GM23248 (cell line): ENCODE measurements around the gene APBA2. TPM values are rescaled to one million over a fixed set of nuclear protein-coding genes. Genes with fewer than 3 reads are reported as not detected.

ENCODE experiments used
- DNase-seq: peaks from one replicate; pipeline ENCODE4 v3.0.0-alpha.2; 2015
- H2AFZ ChIP-seq: fragments of 200-600 bp; sonication (generic); 2 replicates; pipeline ENCODE4 v1.6.1; 2016; ENCODE audit warnings: antibody characterized with exemption
- H3F3A ChIP-seq: fragments of 200-600 bp; sonication (generic); 2 replicates; pipeline ENCODE4 v1.6.1; 2016; ENCODE audit warnings: mild to moderate bottlenecking, antibody characterized with exemption, mixed run types; ENCODE audit not compliant: insufficient read depth
- H3K27ac ChIP-seq: fragments of 200-600 bp; sonication (generic); 2 replicates; pipeline ENCODE4 v1.5.1; 2016; ENCODE audit warnings: mild to moderate bottlenecking
- H3K27me3 ChIP-seq: fragments of 200-600 bp; sonication (generic); replicated peaks from 2 replicates; pipeline ENCODE4 v1.6.1; 2016; ENCODE audit warnings: mild to moderate bottlenecking; ENCODE audit not compliant: insufficient read depth
- H3K36me3 ChIP-seq: fragments of 200-600 bp; sonication (generic); 2 replicates; pipeline ENCODE4 v1.6.1; 2016; ENCODE audit warnings: low read depth, mild to moderate bottlenecking
- H3K4me1 ChIP-seq: fragments of 200-600 bp; sonication (generic); 2 replicates; pipeline ENCODE4 v1.6.1; 2016; ENCODE audit warnings: mild to moderate bottlenecking; ENCODE audit not compliant: insufficient read depth
- H3K4me2 ChIP-seq: fragments of 200-600 bp; sonication (generic); one replicate; pipeline ENCODE4 v1.6.1; 2016; ENCODE audit warnings: mild to moderate bottlenecking; ENCODE audit not compliant: unreplicated experiment
- H3K4me3 ChIP-seq: fragments of 200-600 bp; sonication (generic); 2 replicates; pipeline ENCODE4 v1.5.1; 2016; ENCODE audit warnings: mild to moderate bottlenecking
- H3K79me2 ChIP-seq: fragments of 200-600 bp; sonication (generic); 2 replicates; pipeline ENCODE4 v1.6.1; 2016; ENCODE audit warnings: mild to moderate bottlenecking; ENCODE audit not compliant: insufficient read depth
- H3K9ac ChIP-seq: fragments of 200-600 bp; sonication (generic); 2 replicates; pipeline ENCODE4 v1.6.1; 2016; ENCODE audit warnings: mild to moderate bottlenecking
- H3K9me2 ChIP-seq: fragments of 200-600 bp; sonication (generic); 2 replicates; pipeline ENCODE4 v1.6.1; 2016; ENCODE audit warnings: mixed run types, mild to moderate bottlenecking, moderate library complexity; ENCODE audit not compliant: insufficient read depth
- H3K9me3 ChIP-seq: fragments of 200-600 bp; sonication (generic); one replicate; pipeline ENCODE4 v1.6.1; 2017; ENCODE audit warnings: low read depth
- H4K20me1 ChIP-seq: fragments of 200-600 bp; sonication (generic); 2 replicates; pipeline ENCODE4 v1.6.0; 2016; ENCODE audit not compliant: insufficient read depth
- EZH2 ChIP-seq: fragments of 200-600 bp; sonication (generic); IDR thresholded peaks from 2 replicates; pipeline ENCODE4 v1.6.1; 2018; ENCODE audit warnings: antibody characterized with exemption, mild to moderate bottlenecking; ENCODE audit not compliant: insufficient read depth, poor library complexity, severe bottlenecking
- EZH2phosphoT487 ChIP-seq: fragments of 200-600 bp; sonication (generic); IDR thresholded peaks from 2 replicates; pipeline ENCODE4 v1.6.1; 2018; ENCODE audit warnings: antibody characterized with exemption, moderate library complexity, mild to moderate bottlenecking, low read depth; ENCODE audit not compliant: insufficient read depth
- WGBS, 2 experiments: methylation state at CpG; one replicate each; pipeline ENCODE4 v1.1.6; 2015 to 2017; ENCODE audit warnings: low lambda C conversion rate in 2 of 2, low coverage in 1 of 2; ENCODE audit errors: missing lambda C conversion rate in 2 of 2; 5-methylcytosine and 5-hydroxymethylcytosine counted together
- in situ Hi-C: fragments of 300-500 bp; cut with MboI; formaldehyde crosslinking; loops from 2 replicates; pipeline ENCODE4 v1.15.0; 2020
- polyA plus RNA-seq: library from polyadenylated mRNA; unstranded; fragments of >200 nt; fragmentation: Nextera tagmentation; extraction: Ambion mirVana; gene quantifications from 2 replicates; pipeline ENCODE4 v1.2.1, GENCODE V29; 2016
- total RNA-seq: library from RNA; depleted of rRNA; stranded (reverse); fragments of >200 nt; shearing (Covaris generic); gene quantifications from 2 replicates; pipeline ENCODE4 v1.2.3, GENCODE V29; 2014

The APBA2 gene
- total and polyA plus RNA-seq, 2 experiments from 2014 or later, result 0.23 to 0.65 TPM

DNA sequence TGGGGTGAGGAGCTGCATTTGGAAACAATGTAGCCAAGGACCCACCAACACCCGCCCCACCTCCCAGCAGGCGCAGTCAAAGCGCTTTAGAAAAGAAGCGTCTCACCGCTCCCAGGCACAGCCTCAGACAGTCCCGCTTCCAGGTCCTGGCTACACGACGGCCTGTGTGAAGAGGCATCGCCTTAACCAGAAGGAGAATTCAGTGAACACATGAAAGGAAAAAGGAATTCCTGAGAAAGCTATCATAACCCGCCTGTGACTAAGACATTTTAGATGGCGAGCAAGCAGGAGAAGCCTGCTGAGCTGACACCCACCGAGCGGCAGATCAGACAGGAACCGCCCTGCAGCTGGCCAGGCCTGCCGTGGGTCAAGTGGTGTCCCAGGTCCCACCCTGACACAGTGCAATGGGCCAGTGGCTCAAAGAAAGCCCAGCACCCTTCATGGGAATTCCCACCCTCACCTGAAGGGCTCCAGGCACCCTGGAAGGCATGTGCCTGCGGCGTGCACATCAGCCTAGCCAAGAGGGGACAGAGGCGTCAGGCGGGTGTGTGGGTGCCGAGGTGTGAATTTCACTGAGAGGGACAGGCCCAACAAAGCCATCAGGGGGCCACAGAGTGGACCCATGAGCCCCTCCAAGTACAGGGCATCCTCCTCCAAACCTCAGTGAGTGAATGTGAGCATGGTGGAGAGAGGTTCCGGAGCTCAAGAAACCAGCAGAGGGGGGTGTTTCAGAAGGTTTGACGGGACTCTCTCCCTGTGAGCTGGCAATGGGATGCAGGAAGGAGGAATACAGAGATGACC lies 239.0 kb downstream of the APBA2 start:
- Histone ChIP-seq H3K27ac (no peak overlapping the region), H3F3A (no peaks in the 10 kb centered on the region), H3K27me3 (no peaks in the 10 kb centered on the region), H3K9me2 (no peaks in the 10 kb centered on the region), H3K4me3 (no peak overlapping the region), H3K79me2 (no peaks in the 10 kb centered on the region), H3K9ac (no peak overlapping the region), H3K4me2 (no peak overlapping the region), H3K36me3 (no peaks in the 10 kb centered on the region), H3K9me3 (no peaks in the 10 kb centered on the region), H4K20me1 (no peaks in the 10 kb centered on the region), H3K4me1 (no peaks in the 10 kb centered on the region), H2AFZ (no peak overlapping the region)
- in situ Hi-C loops, result no loop called here
- WGBS, 2 experiments, result 47 to 51% methylated on average over 22 of the region's 22 CpGs
- no peak for TF ChIP-seq EZH2
- no peak for TF ChIP-seq EZH2phosphoT487
- DNase-seq, result peak; percentile 39

DNA sequence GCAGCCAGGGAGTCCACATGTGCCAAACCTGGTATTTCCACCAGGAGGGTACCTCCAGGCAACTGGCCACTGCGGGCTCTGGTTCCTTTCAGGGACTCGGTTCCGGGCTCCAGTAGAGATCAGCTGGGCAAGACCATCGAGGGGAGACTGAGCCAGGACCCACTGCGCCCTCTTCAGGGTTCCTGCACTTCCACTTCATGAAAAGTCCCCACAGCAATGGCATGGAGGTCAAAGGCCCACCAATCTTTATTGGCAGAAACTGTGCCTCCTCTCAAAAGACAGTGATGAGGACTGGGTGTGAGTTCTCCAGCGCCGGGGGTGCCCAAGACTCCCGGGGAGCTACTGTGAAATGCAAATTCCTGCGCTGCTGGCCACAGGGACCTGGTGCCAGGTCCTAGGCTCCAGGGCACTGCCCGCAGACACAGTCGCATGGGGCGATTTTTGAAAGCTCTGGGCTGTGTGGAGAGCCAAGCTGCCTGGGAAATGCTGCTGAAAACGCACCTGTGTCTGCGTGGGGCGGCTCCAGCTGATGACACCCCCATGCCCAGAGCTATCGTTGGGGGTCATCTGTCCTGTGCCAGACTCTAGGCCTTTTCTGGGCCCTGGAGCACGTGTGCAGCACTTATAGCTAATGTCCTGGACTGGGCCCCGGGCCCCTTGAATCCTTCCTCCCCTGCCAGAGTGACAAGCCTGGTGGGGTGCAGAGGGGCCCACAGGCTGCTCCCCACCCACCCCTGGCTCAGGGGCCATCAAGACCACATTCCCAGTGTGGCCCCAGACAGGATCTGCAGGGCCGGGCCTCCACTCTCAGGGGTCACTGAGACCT lies 239.8 kb downstream of the APBA2 start:
- Histone ChIP-seq H3K9ac (no peak overlapping the region), H3K79me2 (no peaks in the 10 kb centered on the region), H3F3A (no peaks in the 10 kb centered on the region), H2AFZ (no peak overlapping the region), H3K27ac (no peak overlapping the region), H3K9me2 (no peaks in the 10 kb centered on the region), H4K20me1 (no peaks in the 10 kb centered on the region), H3K4me2 (no peak overlapping the region), H3K27me3 (peaks cover 3% of the 10 kb centered on the region; the same call in 1 of the 2 replicates), H3K9me3 (no peaks in the 10 kb centered on the region), H3K4me3 (no peak overlapping the region), H3K4me1 (no peaks in the 10 kb centered on the region), H3K36me3 (no peaks in the 10 kb centered on the region)
- no peak for TF ChIP-seq EZH2
- DNase-seq, result no peak
- in situ Hi-C loops, result no loop called here
- WGBS, 2 experiments, result 61 to 69% methylated on average over 19 of the region's 19 CpGs

DNA sequence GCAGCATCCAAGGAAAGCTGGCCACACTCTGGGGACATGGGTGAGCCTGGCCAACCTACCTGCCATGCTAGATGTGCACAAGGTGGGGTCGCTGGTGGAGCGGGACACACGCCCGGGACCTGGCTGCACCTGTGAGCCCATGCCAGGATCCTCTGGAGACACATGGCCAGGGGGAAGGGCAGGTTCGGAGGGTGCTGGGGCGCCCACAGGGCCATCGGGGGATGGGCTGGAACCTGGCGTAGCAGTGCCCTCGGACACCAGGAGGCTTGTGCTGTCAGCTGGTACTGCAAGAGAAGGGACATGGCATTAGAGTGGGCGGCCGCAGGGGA lies 240.4 kb downstream of the APBA2 start:
- no peaks in the 10 kb centered on the region for H3K36me3 ChIP-seq
- H3K9me2 ChIP-seq, result no peaks in the 10 kb centered on the region
- WGBS, 2 experiments, result 58 to 68% methylated on average over 10 to 11 of the region's 11 CpGs
- H3K9me3 ChIP-seq, result no peaks in the 10 kb centered on the region
- H4K20me1 ChIP-seq, result no peaks in the 10 kb centered on the region
- no peaks in the 10 kb centered on the region for H3F3A ChIP-seq
- in situ Hi-C loops, result no loop called here
- no peak overlapping the region for H3K27ac ChIP-seq
- H3K79me2 ChIP-seq, result no peaks in the 10 kb centered on the region
- no peak overlapping the region for H3K9ac ChIP-seq
- no peak for TF ChIP-seq EZH2phosphoT487
- no peak for TF ChIP-seq EZH2
- no peak overlapping the region for H2AFZ ChIP-seq
- no peak for DNase-seq
- no peaks in the 10 kb centered on the region for H3K4me1 ChIP-seq
- H3K4me3 ChIP-seq, result no peak overlapping the region
- H3K27me3 ChIP-seq, result peaks cover 3% of the 10 kb centered on the region; the same call in 1 of the 2 replicates
- H3K4me2 ChIP-seq, result no peak overlapping the region

DNA sequence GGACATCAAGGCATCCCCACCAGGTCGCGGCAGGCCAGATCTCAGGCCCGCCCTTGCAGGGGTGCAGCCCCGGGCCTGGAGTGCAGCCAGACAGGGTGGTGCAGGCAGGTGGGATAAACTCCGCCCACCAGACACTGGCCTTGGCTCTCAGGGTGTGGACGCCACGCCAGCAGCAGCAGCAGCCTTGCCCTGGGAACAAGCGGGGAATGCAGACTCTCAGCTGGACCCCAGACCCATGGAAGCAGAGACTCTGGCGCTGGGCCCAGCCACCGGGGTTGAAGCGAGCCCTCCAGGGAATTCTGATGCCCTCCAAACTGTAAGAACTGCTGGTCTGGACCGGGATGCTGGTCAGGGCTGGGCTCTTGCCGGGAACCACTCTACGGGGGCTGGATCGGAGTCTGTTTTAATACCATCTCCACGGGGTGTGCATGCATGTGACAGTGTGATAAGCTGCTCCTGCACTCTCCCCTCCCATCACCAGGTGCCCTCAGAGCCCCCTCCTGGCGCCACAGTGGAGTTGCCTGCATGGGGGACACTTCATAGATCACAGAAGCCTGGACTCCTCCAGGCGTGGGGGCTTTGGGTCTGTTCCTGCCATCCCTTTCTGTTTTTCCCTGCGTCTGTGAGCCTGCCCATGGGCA lies 241.2 kb downstream of the APBA2 start:
- H2AFZ ChIP-seq, result no peak overlapping the region
- no peak for DNase-seq
- H3F3A ChIP-seq, result no peaks in the 10 kb centered on the region
- H3K4me1 ChIP-seq, result no peaks in the 10 kb centered on the region
- no peaks in the 10 kb centered on the region for H3K9me2 ChIP-seq
- no peaks in the 10 kb centered on the region for H3K9me3 ChIP-seq
- H3K4me2 ChIP-seq, result no peak overlapping the region
- in situ Hi-C loops, result no loop called here
- H3K79me2 ChIP-seq, result no peaks in the 10 kb centered on the region
- no peak overlapping the region for H3K27ac ChIP-seq
- no peaks in the 10 kb centered on the region for H3K36me3 ChIP-seq
- H3K9ac ChIP-seq, result no peak overlapping the region
- TF ChIP-seq EZH2phosphoT487, result no peak
- no peak for TF ChIP-seq EZH2
- 35 to 36% methylated on average over 19 of the region's 19 CpGs for WGBS, 2 experiments
- no peak overlapping the region for H3K4me3 ChIP-seq
- peaks cover 3% of the 10 kb centered on the region; the same call in 1 of the 2 replicates for H3K27me3 ChIP-seq
- H4K20me1 ChIP-seq, result no peaks in the 10 kb centered on the region
